Activated naive CD4-positive, alpha-beta T cell (primary cell): Measurements from ENCODE around the gene NR1I3.
A peak's percentile ranks its signal among the peaks of the same experiment; 100 is the strongest.

ENCODE experiments used
- DNase-seq, 4 experiments: peaks; one replicate each; lab custom pipeline; 2025; lab: John Stamatoyannopoulos, UW

Gene NR1I3

DNA sequence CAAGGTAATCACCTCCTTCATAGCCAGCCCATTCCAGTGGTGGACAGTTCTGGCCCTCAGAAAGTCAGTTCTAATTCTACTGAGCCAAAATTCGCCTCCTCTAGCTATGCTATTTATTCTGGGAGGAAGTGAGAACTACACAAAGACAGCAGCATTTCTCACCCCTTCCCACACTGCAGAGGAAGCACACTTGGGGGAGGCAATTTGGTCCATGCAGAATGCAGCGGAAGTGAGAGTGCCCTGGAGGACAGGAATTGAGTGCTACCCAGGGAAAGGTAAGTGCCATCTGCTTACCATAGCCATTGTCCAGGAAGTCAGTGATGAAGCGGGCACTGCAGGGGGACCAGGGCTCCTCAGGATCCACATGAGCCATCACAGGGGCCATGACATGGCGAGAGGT is 42.8 kb downstream of the NR1I3 start:
- no peak for DNase-seq

GRCh38 chr1:161193561-161194235 is 44.3 kb downstream of the NR1I3 start:
- DNase-seq, result no peak

DNA sequence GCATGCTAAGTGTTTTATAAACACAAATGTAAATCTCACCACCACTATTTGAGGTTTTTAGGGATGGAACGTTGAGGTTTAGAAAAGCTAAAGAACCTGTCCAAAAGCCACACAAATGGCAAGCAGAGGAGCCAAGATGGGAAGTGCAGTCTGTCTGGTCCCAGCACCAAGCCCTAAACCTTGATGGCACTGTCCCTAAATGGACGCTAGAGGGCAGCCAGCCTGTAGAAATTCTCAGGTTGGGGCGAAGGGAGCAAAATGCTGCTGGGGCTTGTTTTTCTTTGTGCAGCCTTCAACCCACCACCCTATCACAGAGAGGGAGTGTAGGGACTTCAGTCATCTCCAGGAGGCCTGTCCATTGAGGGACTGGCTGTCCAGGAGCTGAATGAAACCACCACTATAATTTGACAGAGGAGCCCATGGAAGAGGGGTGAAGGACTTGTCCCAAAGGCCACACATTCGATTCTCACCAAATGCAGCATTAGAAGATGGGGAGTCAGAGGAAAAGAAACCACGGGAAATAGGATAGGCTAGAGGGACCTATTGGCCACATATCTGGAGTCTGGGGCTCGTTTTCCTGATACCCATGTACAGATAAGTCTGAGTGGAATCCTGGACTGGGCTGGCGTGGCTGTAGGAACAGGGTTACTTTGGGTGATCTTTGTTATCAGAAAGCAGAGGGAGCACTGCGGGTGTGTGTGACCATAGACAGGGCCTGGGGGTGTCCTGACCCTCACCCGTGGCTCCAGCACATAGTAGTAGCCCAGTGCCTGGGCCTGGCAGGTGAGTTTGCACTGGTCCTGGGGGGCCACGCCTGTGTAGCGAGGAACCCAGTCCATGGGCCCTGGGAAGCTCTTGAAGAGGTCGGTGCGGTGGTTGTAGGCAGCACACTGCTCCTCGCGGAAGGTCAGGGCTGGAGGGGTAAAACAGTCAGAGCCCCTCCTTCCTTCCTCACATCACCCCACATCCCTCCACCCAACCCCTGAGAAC is 45.2 kb downstream of the NR1I3 start:
- DNase-seq, result peak in 2 of 4 experiments; percentile 43 to 47

GRCh38 chr1:161191971-161192370 is 46.0 kb downstream of the NR1I3 start:
- DNase-seq, result no peak

- no peak for DNase-seq
Measured at GRCh38 chr1:161190962-161191521, 47.0 kb downstream of the NR1I3 start.

- DNase-seq, result no peak
Measured at GRCh38 chr1:161189036-161189435, 49.0 kb downstream of the NR1I3 start.

GRCh38 chr1:161188381-161188780 is 49.6 kb downstream of the NR1I3 start:
- DNase-seq, result no peak

DNA sequence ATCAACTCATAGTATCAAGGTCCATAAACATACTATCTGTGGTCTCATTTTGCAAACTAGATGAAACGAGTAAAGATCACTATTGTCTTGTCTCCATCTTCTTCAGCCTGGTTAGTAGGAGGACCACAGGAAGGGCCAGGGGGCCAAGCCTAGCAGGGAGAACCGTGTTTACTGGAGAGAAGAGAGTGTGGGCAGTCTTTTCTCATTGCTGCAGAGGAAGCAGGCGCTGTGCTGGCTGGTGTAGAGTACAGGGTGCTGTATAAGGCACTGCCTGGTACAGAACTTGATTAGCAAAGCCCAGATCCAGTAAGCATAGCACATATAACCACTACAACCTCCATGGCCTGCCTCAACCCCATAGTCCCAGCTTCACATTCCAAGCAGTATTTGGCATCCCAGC is 50.7 kb downstream of the NR1I3 start:
- no peak for DNase-seq

DNA sequence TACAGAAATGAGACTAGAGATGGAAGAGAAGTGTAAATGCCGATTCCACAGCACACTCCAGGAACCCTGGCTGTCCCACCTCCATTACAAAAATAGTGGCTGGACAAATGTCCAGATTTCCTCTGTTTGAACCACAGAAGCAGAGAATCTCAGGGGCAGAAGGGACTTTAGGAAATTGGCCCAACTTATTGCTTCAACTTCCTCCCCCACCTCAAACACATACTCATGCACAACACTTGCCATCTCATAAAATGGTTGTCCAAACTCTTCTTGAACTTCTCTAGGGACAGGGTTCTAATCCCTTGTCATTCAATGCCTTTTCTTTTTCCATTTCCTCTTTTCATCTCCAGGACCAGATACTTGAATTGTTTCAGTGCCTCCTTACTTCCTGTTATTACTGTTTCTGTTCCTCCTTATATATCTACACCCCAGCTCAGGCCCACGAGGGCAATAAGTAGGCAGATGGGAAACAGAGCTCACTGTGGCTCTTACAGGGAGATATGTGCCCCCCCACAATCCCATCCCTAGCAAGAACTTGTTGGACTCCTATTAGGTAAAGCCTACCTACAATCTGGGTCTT is 52.2 kb downstream of the NR1I3 start:
- no peak for DNase-seq

GRCh38 chr1:161185282-161185682 is 52.7 kb downstream of the NR1I3 start:
- DNase-seq, result peak in 2 of 4 experiments; percentile 58 to 60

GRCh38 chr1:161182214-161182613 is 55.8 kb downstream of the NR1I3 start:
- DNase-seq, result peak in 1 of 4 experiments; percentile 29

DNA sequence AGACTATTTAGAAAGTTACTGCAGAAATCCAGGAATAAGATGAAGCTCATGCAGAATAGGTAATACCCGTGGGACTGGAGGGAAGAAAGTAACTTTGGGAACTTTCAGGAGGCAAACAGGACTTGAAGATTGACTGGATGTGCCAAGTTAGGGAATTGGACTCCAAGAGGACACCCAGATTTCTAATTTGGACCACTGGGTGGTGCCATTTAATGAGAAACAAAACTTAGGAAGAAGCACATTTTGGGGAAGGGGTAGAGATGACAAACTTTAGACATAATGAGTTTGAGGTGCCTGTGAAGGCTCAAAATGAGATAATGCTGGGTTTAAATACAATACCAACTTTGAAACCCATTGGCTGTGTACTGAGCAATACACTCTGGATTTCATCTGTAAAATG is 57.4 kb downstream of the NR1I3 start:
- no peak for DNase-seq

DNA sequence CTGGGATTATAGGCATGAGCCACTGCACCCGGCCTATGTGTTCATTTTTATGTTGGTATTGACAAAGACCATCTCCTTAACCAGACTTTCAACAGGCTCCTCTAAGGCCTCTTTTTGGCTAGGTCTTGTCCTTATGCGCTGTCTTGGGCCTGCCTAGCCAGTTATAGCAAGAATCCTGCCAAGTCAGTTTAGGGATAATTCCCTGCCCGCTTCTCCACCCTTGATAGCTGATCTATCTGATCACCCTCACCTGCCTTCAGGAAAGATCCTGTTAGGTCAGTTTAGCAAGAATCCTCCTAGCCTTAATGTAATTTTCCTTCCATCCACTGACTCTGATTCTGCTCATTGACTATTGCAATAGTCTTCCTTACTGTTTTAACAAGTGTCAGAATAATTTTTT is 58.3 kb downstream of the NR1I3 start:
- no peak for DNase-seq
